Measurements from ENCODE around the gene R3HDML. TPM values are rescaled to one million over a fixed set of nuclear protein-coding genes. Genes with fewer than 3 reads are reported as not detected.
"Not testable (repeated sequence)": the region's sequence is repeated elsewhere in the genome, so short reads cannot be mapped to it uniquely, and the experiment has no call there.

The R3HDML gene
- total and polyA plus RNA-seq, 2 of the 13 experiments (the other 11 are each of a cell fraction or from before 2014, with no cell fraction given), result not detected

DNA sequence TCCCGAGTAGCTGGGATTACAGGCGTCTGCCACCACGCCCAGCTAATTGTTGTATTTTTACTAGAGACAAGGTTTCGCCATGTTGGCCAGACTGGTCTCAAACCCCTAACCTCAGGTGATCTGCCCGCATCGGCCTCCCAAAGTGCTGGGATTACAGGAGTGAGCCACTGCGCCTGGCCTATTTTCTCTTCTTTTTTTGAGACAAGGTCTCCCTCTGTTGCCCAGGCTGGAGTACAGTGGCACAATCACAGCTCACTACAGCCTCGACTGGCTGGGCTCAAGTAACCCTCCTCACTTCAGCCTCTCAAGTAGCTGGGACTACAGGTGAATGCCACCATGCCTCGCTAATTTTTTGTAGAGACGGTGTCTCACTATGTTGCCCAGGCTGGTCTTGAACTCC, 9.1 kb downstream of the R3HDML start:
- FAIRE-seq; H3K27ac ChIP-seq (ENCODE audit: extremely low read length, insufficient read depth, low read length); H3K79me2 ChIP-seq (ENCODE audit: insufficient read depth, low read length); intact Hi-C loops (cut with micrococcal nuclease; ENCODE audit: unreplicated experiment); H3K9ac ChIP-seq (ENCODE audit: insufficient read depth, low read depth, low read length); H4K20me1 ChIP-seq (ENCODE audit: insufficient read depth, low read length); in situ Hi-C loops (cut with HindIII; ENCODE audit: extremely low pct_ligation_motif_present, low pct_unique_long_range_greater_than_20kb); CTCF ChIA-PET (ENCODE audit: low intra/inter-chr PET ratio, low total read pairs); H3K9me3 ChIP-seq (ENCODE audit: low read length); BruUV-seq (replicated peaks); H3K27me3 ChIP-seq (ENCODE audit: control insufficient read depth in 1 of 2, insufficient read depth in 2 of 2, low read length in 2 of 2); POLR2A ChIA-PET; H2AFZ ChIP-seq (ENCODE audit: low read length); H3K4me2 ChIP-seq (ENCODE audit: low read depth, low read length); DNase-seq (ENCODE audit: low spot score); H3K4me3 ChIP-seq (replicated peaks in 1 of 3; ENCODE audit: insufficient read depth in 1 of 3, low read depth in 2 of 3, low read length in 3 of 3); H3K36me3 ChIP-seq (replicated peaks in 1 of 2; ENCODE audit: control insufficient read depth in 1 of 2, insufficient read depth in 2 of 2, low read length in 2 of 2): not testable (repeated sequence)
- peaks cover 31% of the 10 kb centered on the region for H3K4me1 ChIP-seq (ENCODE audit: insufficient read depth, low read length)
- TF ChIP-seq, protein P1, sequence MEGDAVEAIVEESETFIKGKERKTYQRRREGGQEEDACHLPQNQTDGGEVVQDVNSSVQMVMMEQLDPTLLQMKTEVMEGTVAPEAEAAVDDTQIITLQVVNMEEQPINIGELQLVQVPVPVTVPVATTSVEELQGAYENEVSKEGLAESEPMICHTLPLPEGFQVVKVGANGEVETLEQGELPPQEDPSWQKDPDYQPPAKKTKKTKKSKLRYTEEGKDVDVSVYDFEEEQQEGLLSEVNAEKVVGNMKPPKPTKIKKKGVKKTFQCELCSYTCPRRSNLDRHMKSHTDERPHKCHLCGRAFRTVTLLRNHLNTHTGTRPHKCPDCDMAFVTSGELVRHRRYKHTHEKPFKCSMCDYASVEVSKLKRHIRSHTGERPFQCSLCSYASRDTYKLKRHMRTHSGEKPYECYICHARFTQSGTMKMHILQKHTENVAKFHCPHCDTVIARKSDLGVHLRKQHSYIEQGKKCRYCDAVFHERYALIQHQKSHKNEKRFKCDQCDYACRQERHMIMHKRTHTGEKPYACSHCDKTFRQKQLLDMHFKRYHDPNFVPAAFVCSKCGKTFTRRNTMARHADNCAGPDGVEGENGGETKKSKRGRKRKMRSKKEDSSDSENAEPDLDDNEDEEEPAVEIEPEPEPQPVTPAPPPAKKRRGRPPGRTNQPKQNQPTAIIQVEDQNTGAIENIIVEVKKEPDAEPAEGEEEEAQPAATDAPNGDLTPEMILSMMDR (CRISPR knock-in tag; IDR thresholded peaks at IDR 0.05), result peak; percentile 46
- peak; percentile 59 for TF ChIP-seq STAG1 (CRISPR knock-in tag; IDR thresholded peaks at IDR 0.05)
- TF ChIP-seq, protein P2, sequence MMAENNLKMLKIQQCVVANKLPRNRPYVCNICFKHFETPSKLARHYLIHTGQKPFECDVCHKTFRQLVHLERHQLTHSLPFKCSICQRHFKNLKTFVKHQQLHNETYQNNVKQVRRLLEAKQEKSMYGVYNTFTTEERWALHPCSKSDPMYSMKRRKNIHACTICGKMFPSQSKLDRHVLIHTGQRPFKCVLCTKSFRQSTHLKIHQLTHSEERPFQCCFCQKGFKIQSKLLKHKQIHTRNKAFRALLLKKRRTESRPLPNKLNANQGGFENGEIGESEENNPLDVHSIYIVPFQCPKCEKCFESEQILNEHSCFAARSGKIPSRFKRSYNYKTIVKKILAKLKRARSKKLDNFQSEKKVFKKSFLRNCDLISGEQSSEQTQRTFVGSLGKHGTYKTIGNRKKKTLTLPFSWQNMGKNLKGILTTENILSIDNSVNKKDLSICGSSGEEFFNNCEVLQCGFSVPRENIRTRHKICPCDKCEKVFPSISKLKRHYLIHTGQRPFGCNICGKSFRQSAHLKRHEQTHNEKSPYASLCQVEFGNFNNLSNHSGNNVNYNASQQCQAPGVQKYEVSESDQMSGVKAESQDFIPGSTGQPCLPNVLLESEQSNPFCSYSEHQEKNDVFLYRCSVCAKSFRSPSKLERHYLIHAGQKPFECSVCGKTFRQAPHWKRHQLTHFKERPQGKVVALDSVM (CRISPR knock-in tag; IDR thresholded peaks at IDR 0.05), result 0 out of 2 replicates have a peak, but pooled peaks have one; percentile 11
- 0 out of 2 replicates have a peak, but pooled peaks have one; percentile 26 for TF ChIP-seq FOXC1 (CRISPR knock-in tag; IDR thresholded peaks at IDR 0.05; ENCODE audit: borderline replicate concordance)
- ATAC-seq, result peak; percentile 24; the same call in 2 of the 3 replicates
- 94% methylated on average over 10 of the region's 10 CpGs for WGBS (ENCODE audit: low lambda C conversion rate)

Measured in HepG2 (cell line).